ENCODE results near the gene NAT14. TPM values are rescaled to one million over a fixed set of nuclear protein-coding genes. Genes with fewer than 3 reads are reported as not detected.
A peak's percentile ranks its signal among the peaks of the same experiment; 100 is the strongest.
"Not testable (repeated sequence)": the region's sequence is repeated elsewhere in the genome, so short reads cannot be mapped to it uniquely, and the experiment has no call there.

Gene NAT14
- total RNA-seq, 1 donor, result 1.9 TPM

GRCh38 chr19:55495646-55496349, 10.8 kb downstream of the NAT14 start:
- Histone ChIP-seq H3K4me3 (ENCODE audit: low read length) (no peak overlapping the region), H3K27me3 (ENCODE audit: insufficient read depth, low read length) (no peaks in the 10 kb centered on the region), H3K9me3 (ENCODE audit: low read depth, low read length) (no peaks in the 10 kb centered on the region), H3K4me1 (ENCODE audit: insufficient read depth, low read length) (no peaks in the 10 kb centered on the region)

- H3K4me3 ChIP-seq (ENCODE audit: low read length); H3K9me3 ChIP-seq (ENCODE audit: low read depth, low read length); H3K4me1 ChIP-seq (ENCODE audit: insufficient read depth, low read length); H3K27me3 ChIP-seq (ENCODE audit: insufficient read depth, low read length): not testable (repeated sequence)
These were observed 11.8 kb downstream of the NAT14 start for GRCh38 chr19:55496820-55497219.

- Histone ChIP-seq H3K9me3 (ENCODE audit: low read depth, low read length) (no peaks in the 10 kb centered on the region), H3K27me3 (ENCODE audit: insufficient read depth, low read length) (no peaks in the 10 kb centered on the region), H3K4me1 (ENCODE audit: insufficient read depth, low read length) (no peaks in the 10 kb centered on the region), H3K4me3 (ENCODE audit: low read length) (no peak overlapping the region)
These were observed 12.8 kb downstream of the NAT14 start for GRCh38 chr19:55497763-55498162.

- Histone ChIP-seq H3K27me3 (ENCODE audit: insufficient read depth, low read length) (no peaks in the 10 kb centered on the region), H3K4me1 (ENCODE audit: insufficient read depth, low read length) (peaks cover 4% of the 10 kb centered on the region), H3K9me3 (ENCODE audit: low read depth, low read length) (no peaks in the 10 kb centered on the region), H3K4me3 (ENCODE audit: low read length) (no peak overlapping the region)
These were observed 13.4 kb downstream of the NAT14 start for GRCh38 chr19:55498246-55498840.

GRCh38 chr19:55500368-55500952, 15.5 kb downstream of the NAT14 start:
- H3K27me3 ChIP-seq (ENCODE audit: insufficient read depth, low read length), result no peaks in the 10 kb centered on the region
- no peak overlapping the region for H3K4me3 ChIP-seq (ENCODE audit: low read length)
- no peaks in the 10 kb centered on the region for H3K9me3 ChIP-seq (ENCODE audit: low read depth, low read length)
- peaks cover 7% of the 10 kb centered on the region for H3K4me1 ChIP-seq (ENCODE audit: insufficient read depth, low read length)

GRCh38 chr19:55502197-55502952, 17.4 kb downstream of the NAT14 start:
- Histone ChIP-seq H3K27me3 (ENCODE audit: insufficient read depth, low read length) (no peaks in the 10 kb centered on the region), H3K9me3 (ENCODE audit: low read depth, low read length) (no peaks in the 10 kb centered on the region), H3K4me1 (ENCODE audit: insufficient read depth, low read length) (peaks cover 7% of the 10 kb centered on the region), H3K4me3 (ENCODE audit: low read length) (no peak overlapping the region)

GRCh38 chr19:55503157-55503501, 18.1 kb downstream of the NAT14 start:
- H3K4me3 ChIP-seq (ENCODE audit: low read length), result no peak overlapping the region
- H3K27me3 ChIP-seq (ENCODE audit: insufficient read depth, low read length), result no peaks in the 10 kb centered on the region
- peaks cover 7% of the 10 kb centered on the region for H3K4me1 ChIP-seq (ENCODE audit: insufficient read depth, low read length)
- no peaks in the 10 kb centered on the region for H3K9me3 ChIP-seq (ENCODE audit: low read depth, low read length)

- Histone ChIP-seq H3K27me3 (ENCODE audit: insufficient read depth, low read length) (no peaks in the 10 kb centered on the region), H3K4me1 (ENCODE audit: insufficient read depth, low read length) (peaks cover 7% of the 10 kb centered on the region), H3K9me3 (ENCODE audit: low read depth, low read length) (no peaks in the 10 kb centered on the region), H3K4me3 (ENCODE audit: low read length) (peak overlapping the region; percentile 47)
These were observed 18.7 kb downstream of the NAT14 start for GRCh38 chr19:55503502-55504251.

- Histone ChIP-seq H3K9me3 (ENCODE audit: low read depth, low read length) (no peaks in the 10 kb centered on the region), H3K4me3 (ENCODE audit: low read length) (peak overlapping the region; percentile 47), H3K27me3 (ENCODE audit: insufficient read depth, low read length) (no peaks in the 10 kb centered on the region), H3K4me1 (ENCODE audit: insufficient read depth, low read length) (peaks cover 7% of the 10 kb centered on the region)
These were observed 19.2 kb downstream of the NAT14 start for GRCh38 chr19:55504252-55504603.

GRCh38 chr19:55504981-55505380, 20.0 kb downstream of the NAT14 start:
- Histone ChIP-seq H3K9me3 (ENCODE audit: low read depth, low read length) (no peaks in the 10 kb centered on the region), H3K4me1 (ENCODE audit: insufficient read depth, low read length) (peaks cover 7% of the 10 kb centered on the region), H3K4me3 (ENCODE audit: low read length) (no peak overlapping the region), H3K27me3 (ENCODE audit: insufficient read depth, low read length) (no peaks in the 10 kb centered on the region)

- no peaks in the 10 kb centered on the region for H3K27me3 ChIP-seq (ENCODE audit: insufficient read depth, low read length)
- no peak overlapping the region for H3K4me3 ChIP-seq (ENCODE audit: low read length)
- peaks cover 6% of the 10 kb centered on the region for H3K4me1 ChIP-seq (ENCODE audit: insufficient read depth, low read length)
- no peaks in the 10 kb centered on the region for H3K9me3 ChIP-seq (ENCODE audit: low read depth, low read length)
These were observed 23.1 kb downstream of the NAT14 start for GRCh38 chr19:55508120-55508519.

- Histone ChIP-seq H3K4me3 (ENCODE audit: low read length) (peak overlapping the region; percentile 24), H3K27me3 (ENCODE audit: insufficient read depth, low read length) (no peaks in the 10 kb centered on the region), H3K4me1 (ENCODE audit: insufficient read depth, low read length) (peaks cover 5% of the 10 kb centered on the region), H3K9me3 (ENCODE audit: low read depth, low read length) (no peaks in the 10 kb centered on the region)
These were observed 32.1 kb downstream of the NAT14 start for GRCh38 chr19:55516878-55517620.

GRCh38 chr19:55519451-55520311, 34.7 kb downstream of the NAT14 start:
- no peaks in the 10 kb centered on the region for H3K27me3 ChIP-seq (ENCODE audit: insufficient read depth, low read length)
- no peak overlapping the region for H3K4me3 ChIP-seq (ENCODE audit: low read length)
- H3K9me3 ChIP-seq (ENCODE audit: low read depth, low read length), result no peaks in the 10 kb centered on the region
- peaks cover 5% of the 10 kb centered on the region for H3K4me1 ChIP-seq (ENCODE audit: insufficient read depth, low read length)

Measured in mononuclear cell (primary cell).